Endodermal cell (in vitro differentiated cells): ENCODE measurements around the gene PROM1. TPM values are rescaled to one million over a fixed set of nuclear protein-coding genes. Genes with fewer than 3 reads are reported as not detected.

Experiments
- DNase-seq: peaks from one replicate; pipeline ENCODE4 v3.0.0-alpha.2; 2017
- H3K27ac ChIP-seq: 2 replicates; pipeline ENCODE4 v1.5.1; 2013; ENCODE audit warnings: mild to moderate bottlenecking, low read depth, low read length, moderate library complexity
- H3K27me3 ChIP-seq: 2 replicates; pipeline ENCODE4 v1.6.1; 2013; ENCODE audit warnings: mild to moderate bottlenecking, low read length, moderate library complexity; ENCODE audit not compliant: insufficient read depth, control insufficient read depth, poor library complexity, severe bottlenecking
- H3K36me3 ChIP-seq: 2 replicates; pipeline ENCODE4 v1.7.0; 2013; ENCODE audit warnings: mild to moderate bottlenecking, low read length, moderate library complexity; ENCODE audit not compliant: control insufficient read depth, insufficient read depth
- H3K4me1 ChIP-seq: one replicate; pipeline ENCODE4 v1.7.0; 2013; ENCODE audit warnings: low read length; ENCODE audit not compliant: control insufficient read depth, insufficient read depth
- H3K4me3 ChIP-seq: 2 replicates; pipeline ENCODE4 v1.5.1; 2013; ENCODE audit warnings: mild to moderate bottlenecking, low read length, moderate library complexity
- H3K9ac ChIP-seq: 2 replicates; pipeline ENCODE4 v1.6.1; 2013; ENCODE audit warnings: mild to moderate bottlenecking, low read length, moderate library complexity; ENCODE audit not compliant: poor library complexity, severe bottlenecking; ENCODE audit errors: extremely low read depth
- H3K9me3 ChIP-seq: 2 replicates; pipeline ENCODE4 v1.6.1; 2013; ENCODE audit warnings: mild to moderate bottlenecking, low read length, moderate library complexity; ENCODE audit not compliant: control insufficient read depth
- H3K27ac Mint-ChIP-seq: 2 replicates; pipeline ENCODE4 v1.8.0; 2020; ENCODE audit warnings: mixed read lengths
- H3K27me3 Mint-ChIP-seq: 2 replicates; pipeline ENCODE4 v1.8.0; 2021; ENCODE audit warnings: mild to moderate bottlenecking, mixed read lengths; ENCODE audit not compliant: insufficient read depth
- H3K36me3 Mint-ChIP-seq: 2 replicates; pipeline ENCODE4 v1.8.0; 2020; ENCODE audit warnings: low read depth, mixed read lengths
- H3K4me1 Mint-ChIP-seq: 2 replicates; pipeline ENCODE4 v1.8.0; 2020; ENCODE audit warnings: mixed read lengths
- H3K4me3 Mint-ChIP-seq: 2 replicates; pipeline ENCODE4 v1.8.0; 2020; ENCODE audit warnings: mild to moderate bottlenecking, moderate library complexity, mixed read lengths
- H3K9me3 Mint-ChIP-seq: 2 replicates; pipeline ENCODE4 v1.8.0; 2020; ENCODE audit warnings: mild to moderate bottlenecking, mixed read lengths
- CTCF ChIP-seq: fragments of 200-600 bp; sonication (generic); conservative IDR thresholded peaks from 2 replicates; pipeline ENCODE4 v1.5.0; 2021; ENCODE audit warnings: antibody characterized with exemption, mild to moderate bottlenecking
- WGBS, 2 experiments: methylation state at CpG; one replicate each; pipeline versions ENCODE4 v1.1.5 to v1.1.7; 2013; ENCODE audit warnings: missing lambda C conversion rate in 2 of 2, mixed read lengths in 1 of 2; ENCODE audit not compliant: insufficient coverage in 1 of 2, insufficient read length in 1 of 2; 5-methylcytosine and 5-hydroxymethylcytosine counted together
- total RNA-seq, 2 donors: library from RNA; stranded (reverse); fragmentation: NEBNext Ultra II Directional in 1 of 2; extraction: Animal tissue kit (Norgen Biotek cat#: 25700) in 1 of 2; gene quantifications; 2 replicates in 1 of 2; 3 replicates in 1 of 2; pipeline ENCODE4 v1.2.1, GENCODE V29; 2021

PROM1 gene
- total RNA-seq, 2 donors from 2014 or later, result 38.6 to 51.6 TPM

DNA sequence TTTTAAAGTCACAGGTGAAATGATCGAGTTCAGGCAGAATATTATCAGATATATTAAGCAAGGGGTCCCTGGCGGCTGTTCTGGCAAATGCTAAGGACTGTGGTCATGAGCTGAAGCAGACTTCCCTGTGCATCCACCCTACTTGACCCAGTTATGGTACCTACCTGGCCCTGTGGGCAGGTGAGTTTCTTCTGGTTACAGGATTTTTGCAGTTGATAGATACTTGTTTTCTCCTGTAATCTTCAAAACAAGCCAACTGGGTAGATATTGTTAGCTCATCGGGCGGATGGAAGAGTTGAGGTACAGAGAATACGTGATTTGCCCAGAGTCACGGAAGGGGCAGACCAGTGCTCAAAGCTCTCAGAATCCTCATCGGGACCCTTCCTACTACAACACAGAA is 18.5 kb upstream of the PROM1 start:
- no peak overlapping the region for H3K9ac ChIP-seq
- H3K27ac Mint-ChIP-seq, result no peak overlapping the region
- H3K9me3 ChIP-seq, result no peaks in the 10 kb centered on the region
- H3K27me3 Mint-ChIP-seq, result peaks cover 9% of the 10 kb centered on the region
- no peak overlapping the region for H3K4me3 ChIP-seq
- H3K4me1 Mint-ChIP-seq, result no peaks in the 10 kb centered on the region
- no peaks in the 10 kb centered on the region for H3K9me3 Mint-ChIP-seq
- H3K4me1 ChIP-seq, result no peaks in the 10 kb centered on the region
- WGBS, 2 experiments, result 85 to 90% methylated on average over 2 to 6 of the region's 7 CpGs
- H3K36me3 Mint-ChIP-seq, result no peaks in the 10 kb centered on the region
- no peak overlapping the region for H3K27ac ChIP-seq
- TF ChIP-seq CTCF, result no peak
- H3K27me3 ChIP-seq, result peaks cover 6% of the 10 kb centered on the region
- peak; percentile 16 for DNase-seq
- no peaks in the 10 kb centered on the region for H3K36me3 ChIP-seq
- no peak overlapping the region for H3K4me3 Mint-ChIP-seq

DNA sequence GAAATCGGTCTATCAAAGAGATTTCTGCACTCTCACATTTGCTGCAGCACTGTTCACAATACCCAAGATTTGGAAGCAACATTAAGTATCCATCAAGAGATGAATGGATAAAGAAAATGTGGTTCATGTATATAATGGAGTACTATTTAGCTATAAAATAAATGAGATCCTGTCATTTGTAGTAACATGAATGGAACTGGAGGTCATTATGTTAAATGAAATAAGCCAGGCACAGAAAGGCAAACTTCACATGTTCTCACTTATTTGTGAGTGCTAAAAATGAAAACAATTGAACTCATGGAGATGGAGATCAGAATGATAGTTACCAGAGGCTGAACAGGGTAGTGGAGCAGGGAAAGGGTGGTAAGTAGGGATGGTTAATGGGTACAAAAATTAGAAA is 17.0 kb upstream of the PROM1 start:
- TF ChIP-seq CTCF, result no peak
- Mint-ChIP-seq H3K4me3 (no peak overlapping the region), H3K4me1 (no peaks in the 10 kb centered on the region), H3K27me3 (peaks cover 9% of the 10 kb centered on the region), H3K9me3 (no peaks in the 10 kb centered on the region), H3K27ac (no peak overlapping the region), H3K36me3 (no peaks in the 10 kb centered on the region)
- H3K4me1 ChIP-seq, result no peaks in the 10 kb centered on the region
- no peak overlapping the region for H3K4me3 ChIP-seq
- no peaks in the 10 kb centered on the region for H3K36me3 ChIP-seq
- WGBS, 2 experiments, result 100% methylated on average over 1 of the region's 1 CpG; no CpG with 5 or more reads in 1 of the 2 experiments
- no peaks in the 10 kb centered on the region for H3K9me3 ChIP-seq
- DNase-seq, result no peak
- H3K27me3 ChIP-seq, result peaks cover 6% of the 10 kb centered on the region
- H3K27ac ChIP-seq, result no peak overlapping the region
- no peak overlapping the region for H3K9ac ChIP-seq

DNA sequence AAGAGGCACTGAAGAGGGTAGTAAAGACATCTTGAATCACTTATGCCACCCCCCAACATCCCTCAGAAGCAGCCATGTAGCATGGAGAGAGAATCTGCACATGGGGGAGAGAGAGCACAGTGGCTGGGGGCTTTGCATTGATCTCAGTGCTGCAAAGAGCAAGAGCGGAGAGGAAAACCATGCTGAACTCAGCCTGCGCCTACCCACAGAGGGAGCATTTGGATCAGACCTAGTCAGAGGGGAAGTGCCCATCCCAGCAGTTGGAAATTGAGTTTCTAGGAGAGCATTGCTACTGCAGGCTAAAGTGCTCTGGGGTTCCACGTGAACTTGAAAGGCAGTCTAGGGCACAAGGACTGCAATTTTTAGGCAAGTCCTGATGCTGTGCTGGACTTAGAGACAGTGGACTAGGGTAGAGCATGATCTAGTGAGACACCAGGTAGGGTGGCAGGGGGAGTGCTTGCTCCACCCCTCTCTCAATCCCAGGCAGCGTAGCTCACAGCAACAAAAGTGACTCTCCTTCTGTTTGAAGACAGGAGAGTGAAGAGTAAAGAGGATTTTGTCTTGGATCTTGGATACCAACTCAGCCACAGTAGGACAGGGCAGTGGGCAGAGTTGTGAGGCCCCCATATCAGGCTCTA is 9.0 kb upstream of the PROM1 start:
- Histone ChIP-seq H3K4me3 (no peak overlapping the region), H3K27me3 (no peaks in the 10 kb centered on the region), H3K36me3 (no peaks in the 10 kb centered on the region), H3K9ac (no peak overlapping the region), H3K9me3 (no peaks in the 10 kb centered on the region), H3K27ac (no peak overlapping the region), H3K4me1 (no peaks in the 10 kb centered on the region)
- 91 to 94% methylated on average over 3 to 4 of the region's 4 CpGs for WGBS, 2 experiments
- no peaks in the 10 kb centered on the region for H3K9me3 Mint-ChIP-seq
- no peak overlapping the region for H3K27ac Mint-ChIP-seq
- H3K27me3 Mint-ChIP-seq, result peaks cover 6% of the 10 kb centered on the region
- TF ChIP-seq CTCF, result peak; percentile 67
- H3K4me3 Mint-ChIP-seq, result no peak overlapping the region
- peaks cover 16% of the 10 kb centered on the region for H3K4me1 Mint-ChIP-seq
- H3K36me3 Mint-ChIP-seq, result no peaks in the 10 kb centered on the region
- DNase-seq, result peak; percentile 68
